Measurements from ENCODE around the gene PIGU. TPM values are rescaled to one million over a fixed set of nuclear protein-coding genes. Genes with fewer than 3 reads are reported as not detected.

Gene PIGU
- total and polyA plus RNA-seq, 2 donors (not counting 3 experiments of a cell fraction or from before 2014, with no cell fraction given) = 20.3 to 81.8 TPM

DNA sequence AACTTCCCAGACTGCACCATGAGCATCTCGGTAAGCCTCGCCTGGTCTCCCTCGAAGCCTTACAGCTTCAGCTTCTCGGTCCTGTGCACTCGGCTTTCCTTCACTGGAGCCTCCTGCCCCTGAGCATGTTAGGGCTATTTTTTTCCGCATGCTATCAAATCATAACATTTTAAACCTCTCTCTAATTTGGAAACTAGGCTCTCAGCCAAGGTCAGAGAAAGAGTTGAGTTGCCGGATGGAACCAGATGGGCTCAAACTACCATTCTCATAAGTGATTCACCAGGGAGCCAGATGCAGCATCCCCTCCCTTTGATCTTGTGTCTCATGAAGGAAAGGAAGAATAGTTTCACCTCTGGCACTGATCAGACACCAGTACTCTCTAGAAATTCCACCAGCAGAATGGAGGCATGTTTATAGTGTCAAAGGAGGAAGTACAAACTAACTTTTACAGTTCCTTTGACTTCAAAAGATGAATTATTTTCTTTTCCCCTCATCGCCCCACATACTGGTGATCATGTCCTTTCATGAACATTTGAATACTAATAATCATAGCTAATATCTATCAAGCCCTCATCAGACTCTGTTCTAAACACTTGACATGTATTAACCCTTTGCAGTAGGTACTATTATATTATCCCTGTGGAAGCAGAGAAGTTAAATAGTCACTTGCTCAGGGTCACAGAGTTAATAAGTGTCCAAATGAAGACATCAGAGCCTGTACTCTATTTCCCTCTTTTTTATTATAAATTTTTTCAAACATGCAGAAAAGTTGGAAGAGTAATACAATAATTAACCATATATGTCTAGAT is 71.7 kb downstream of the PIGU start:
- FAIRE-seq (no peak), DNase-seq (ENCODE audit: low read depth, low spot score) (peak; percentile 54)
- H3K4me3 ChIP-seq (replicated peaks in 1 of 3; ENCODE audit: insufficient read depth in 1 of 3, low read depth in 1 of 3, low read length in 3 of 3) = no peak overlapping the region
- no peaks in the 10 kb centered on the region for H3K36me3 ChIP-seq (ENCODE audit: control insufficient read depth in 2 of 2, extremely low read depth in 1 of 2, insufficient read depth in 2 of 2, low read length in 2 of 2)
- TF ChIP-seq FOS (IDR thresholded peaks at IDR 0.05; ENCODE audit: borderline replicate concordance, insufficient read depth, low read length) (peak; percentile 12), EZH2 (IDR thresholded peaks at IDR 0.05; ENCODE audit: borderline replicate concordance, low read depth, low read length, severe bottlenecking) (no peak), MYC (IDR thresholded peaks at IDR 0.05; ENCODE audit: low read depth, low read length) (no peak), GATA2 (IDR thresholded peaks at IDR 0.05; ENCODE audit: insufficient read depth, insufficient read length, low read depth, low read length) (no peak), JUN (IDR thresholded peaks at IDR 0.05; ENCODE audit: borderline replicate concordance, insufficient read depth, insufficient read length, low read depth) (no peak), POLR2AphosphoS5 (IDR thresholded peaks at IDR 0.05; ENCODE audit: insufficient read depth, low read depth, low read length) (no peak), POLR2A (IDR thresholded peaks at IDR 0.05; ENCODE audit: low read depth, low read length) (no peak)
- TF ChIP-seq, protein P1, sequence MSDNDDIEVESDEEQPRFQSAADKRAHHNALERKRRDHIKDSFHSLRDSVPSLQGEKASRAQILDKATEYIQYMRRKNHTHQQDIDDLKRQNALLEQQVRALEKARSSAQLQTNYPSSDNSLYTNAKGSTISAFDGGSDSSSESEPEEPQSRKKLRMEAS (IDR thresholded peaks at IDR 0.05; ENCODE audit: insufficient read depth, insufficient read length) = no peak
- TF ChIP-seq, protein P2, sequence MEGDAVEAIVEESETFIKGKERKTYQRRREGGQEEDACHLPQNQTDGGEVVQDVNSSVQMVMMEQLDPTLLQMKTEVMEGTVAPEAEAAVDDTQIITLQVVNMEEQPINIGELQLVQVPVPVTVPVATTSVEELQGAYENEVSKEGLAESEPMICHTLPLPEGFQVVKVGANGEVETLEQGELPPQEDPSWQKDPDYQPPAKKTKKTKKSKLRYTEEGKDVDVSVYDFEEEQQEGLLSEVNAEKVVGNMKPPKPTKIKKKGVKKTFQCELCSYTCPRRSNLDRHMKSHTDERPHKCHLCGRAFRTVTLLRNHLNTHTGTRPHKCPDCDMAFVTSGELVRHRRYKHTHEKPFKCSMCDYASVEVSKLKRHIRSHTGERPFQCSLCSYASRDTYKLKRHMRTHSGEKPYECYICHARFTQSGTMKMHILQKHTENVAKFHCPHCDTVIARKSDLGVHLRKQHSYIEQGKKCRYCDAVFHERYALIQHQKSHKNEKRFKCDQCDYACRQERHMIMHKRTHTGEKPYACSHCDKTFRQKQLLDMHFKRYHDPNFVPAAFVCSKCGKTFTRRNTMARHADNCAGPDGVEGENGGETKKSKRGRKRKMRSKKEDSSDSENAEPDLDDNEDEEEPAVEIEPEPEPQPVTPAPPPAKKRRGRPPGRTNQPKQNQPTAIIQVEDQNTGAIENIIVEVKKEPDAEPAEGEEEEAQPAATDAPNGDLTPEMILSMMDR (IDR thresholded peaks at IDR 0.05; ENCODE audit: extremely low read depth in 1 of 2, insufficient read depth in 1 of 2, low read depth in 1 of 2, low read length in 2 of 2) = no peak
- ChIA-PET CTCF (interaction anchor here (1.2 to 1.5 kb wide), 2 partner anchors 69 to 165 kb away, joined by 3 to 4 read pairs; no protein-coding TSS in a partner anchor), POLR2A (no interaction called here)
- intact Hi-C loops (cut with micrococcal nuclease) = no loop called here
- H3K4me1 ChIP-seq (ENCODE audit: control insufficient read depth, extremely low read depth, insufficient read depth, low read length) = peaks cover 9% of the 10 kb centered on the region
- dilution Hi-C loops (cut with MboI; ENCODE audit: extremely low pct_ligation_motif_present, low sequenced_read_pairs) = no loop called here
- peak overlapping the region; percentile 21 for H3K4me2 ChIP-seq (ENCODE audit: insufficient read depth, low read length)
- no peak overlapping the region for H3K9ac ChIP-seq (replicated peaks; ENCODE audit: extremely low read depth, insufficient read depth, low read length)
- H3K27me3 ChIP-seq (ENCODE audit: control insufficient read depth in 2 of 2, insufficient read depth in 2 of 2, low read length in 2 of 2) = no peaks in the 10 kb centered on the region
- H3K27ac ChIP-seq (ENCODE audit: insufficient read depth, low read depth, low read length) = no peak overlapping the region
- H4K20me1 ChIP-seq (replicated peaks; ENCODE audit: control insufficient read depth, extremely low read depth, insufficient read depth, low read length) = no peaks in the 10 kb centered on the region
- peak overlapping the region; percentile 38 for H2AFZ ChIP-seq (ENCODE audit: low read depth, low read length)
- H3K9me1 ChIP-seq (replicated peaks; ENCODE audit: control insufficient read depth, extremely low read depth, insufficient read depth, low read length) = no peaks in the 10 kb centered on the region
- BruUV-seq (replicated peaks) = no TSS peak
- no peaks in the 10 kb centered on the region for H3K9me3 ChIP-seq (replicated peaks; ENCODE audit: control insufficient read depth, insufficient read depth, low read length)
- H3K79me2 ChIP-seq (ENCODE audit: control insufficient read depth, insufficient read depth, low read length) = no peaks in the 10 kb centered on the region

All from endothelial cell of umbilical vein (primary cell).